ENCODE data around the gene GATB. TPM values are rescaled to one million over a fixed set of nuclear protein-coding genes. Genes with fewer than 3 reads are reported as not detected.

Gene GATB
- polyA plus RNA-seq, 5 donors = 16.4 to 21.2 (median 20.0) TPM

DNA sequence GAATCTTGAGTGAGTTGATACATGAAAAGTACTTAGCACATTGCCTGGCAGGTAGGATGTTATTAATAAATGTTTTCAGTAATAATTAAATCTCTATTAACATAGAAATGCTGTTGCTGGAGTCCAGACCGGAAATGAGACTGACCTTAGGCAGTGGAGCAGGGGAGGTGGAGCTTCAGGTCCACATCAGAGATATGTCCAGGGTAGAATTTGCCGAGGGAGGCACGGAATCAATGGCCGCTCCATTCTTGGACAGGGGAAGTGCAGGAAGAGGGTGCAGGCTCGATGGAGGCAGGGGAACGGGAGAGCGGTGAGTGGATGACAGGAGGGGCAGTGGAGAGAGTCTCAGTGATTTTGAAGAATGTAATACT, 107.3 kb downstream of the GATB start:
- DNase-seq = no peak

DNA sequence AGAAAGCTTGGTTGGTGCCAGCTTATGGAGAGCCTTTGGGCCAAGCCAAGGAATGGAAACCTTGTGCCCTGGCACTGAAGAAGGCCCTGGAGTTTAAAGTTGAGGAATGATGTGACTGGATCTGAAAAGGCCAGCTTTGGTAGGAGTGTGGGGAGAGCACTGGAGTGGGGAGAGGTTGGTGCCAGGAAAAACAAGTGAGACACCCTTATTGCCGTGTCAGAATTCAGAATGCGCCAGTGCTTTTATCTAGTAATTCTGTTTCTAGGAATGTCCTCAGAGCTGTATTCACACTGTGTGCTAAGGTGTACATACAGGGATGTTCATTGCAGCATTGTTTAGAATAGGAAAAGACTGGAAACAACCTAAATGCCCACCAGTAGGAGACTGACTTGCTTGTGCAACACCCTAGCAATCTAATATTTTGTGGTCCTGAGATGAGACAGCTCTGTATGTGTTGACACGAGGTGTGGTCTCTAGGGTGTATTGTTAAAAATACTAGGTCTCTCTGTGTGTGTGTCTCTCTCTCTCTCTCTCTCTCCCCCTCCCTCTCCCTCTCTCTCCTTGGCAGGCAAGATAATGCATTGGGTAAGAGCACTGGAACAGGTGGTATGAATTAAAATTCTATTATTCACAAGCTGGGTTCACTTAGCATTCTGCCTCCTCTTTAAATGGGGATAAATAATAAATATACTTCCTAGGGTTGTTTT, 107.8 kb downstream of the GATB start:
- DNase-seq = no peak

DNA sequence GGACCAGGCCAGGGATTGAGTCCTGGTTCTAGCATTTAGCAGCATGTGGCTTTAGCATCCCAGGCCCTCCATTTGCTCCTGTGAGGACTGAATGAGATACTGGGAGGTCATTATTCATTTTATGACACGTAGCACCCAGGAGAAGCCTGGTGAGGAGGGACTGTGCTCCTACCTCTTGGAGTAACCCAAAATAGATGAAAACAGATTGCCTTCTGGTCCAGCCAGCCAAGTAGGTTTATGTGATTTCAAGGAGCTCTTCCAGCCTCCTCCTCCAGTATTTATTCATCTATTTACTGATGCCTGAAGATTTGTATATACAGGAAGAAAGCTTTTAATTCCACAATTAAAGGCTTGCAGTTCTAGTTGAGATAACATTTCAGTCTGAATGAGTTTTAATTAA, 109.3 kb downstream of the GATB start:
- DNase-seq = no peak

DNA sequence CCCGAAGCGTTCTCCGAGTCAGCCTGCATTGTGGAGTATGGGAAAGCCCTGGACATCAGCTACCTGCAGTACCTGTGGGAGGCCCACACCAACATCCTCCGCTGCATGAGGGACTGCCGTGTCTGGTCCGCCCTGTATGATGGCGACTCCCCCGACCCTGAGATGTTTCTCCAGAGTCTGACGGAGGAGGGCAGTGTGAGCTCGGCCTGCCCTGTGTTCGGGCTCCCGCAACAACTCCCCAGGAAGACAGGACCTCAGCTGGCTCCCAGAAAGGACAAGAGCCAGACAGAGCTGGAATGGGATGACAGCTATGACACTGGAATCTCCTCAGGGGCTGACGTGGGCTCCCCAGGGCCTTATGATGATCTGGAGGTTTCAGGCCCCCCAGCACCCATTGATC, 111.3 kb downstream of the GATB start:
- no peak for DNase-seq

DNA sequence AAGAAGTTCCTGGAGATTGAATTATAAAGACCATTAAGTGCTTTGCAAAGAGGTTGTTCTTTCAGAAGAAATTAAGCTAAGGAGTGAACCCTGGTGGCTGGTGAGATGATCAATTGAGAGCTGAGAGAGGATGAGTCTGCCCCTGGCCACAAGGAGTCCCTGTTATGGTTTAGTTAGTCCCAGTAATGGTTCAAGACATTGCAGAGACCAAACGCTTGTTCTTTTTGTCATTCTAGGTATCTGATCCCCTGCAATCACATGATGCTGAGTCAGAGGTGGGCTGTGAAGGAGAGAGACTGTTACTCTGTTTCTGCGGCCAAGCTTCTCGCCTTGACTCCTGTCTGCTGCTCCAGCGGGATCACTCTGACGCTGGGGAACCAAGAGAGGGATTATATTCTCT, 114.5 kb downstream of the GATB start:
- DNase-seq = no peak

DNA sequence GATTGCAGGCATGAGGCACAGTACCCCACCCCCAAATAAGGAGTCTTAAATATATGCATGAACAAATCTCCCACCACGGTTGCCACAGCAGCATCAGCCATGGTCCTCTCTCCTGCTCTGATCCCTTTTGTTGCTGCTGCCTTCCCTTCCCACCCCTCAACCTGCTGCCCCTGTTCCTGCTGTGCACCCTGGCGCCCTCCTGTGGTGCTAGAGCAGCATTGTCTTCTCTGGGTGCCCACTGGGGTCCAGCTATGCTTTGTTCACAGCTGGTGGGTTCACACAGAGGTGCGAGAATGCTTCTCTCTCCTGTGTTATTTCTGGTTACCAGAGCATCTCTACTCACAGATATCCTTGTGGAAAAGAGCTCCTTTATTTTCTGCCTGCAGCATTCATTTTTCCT, 116.2 kb downstream of the GATB start:
- no peak for DNase-seq

DNA sequence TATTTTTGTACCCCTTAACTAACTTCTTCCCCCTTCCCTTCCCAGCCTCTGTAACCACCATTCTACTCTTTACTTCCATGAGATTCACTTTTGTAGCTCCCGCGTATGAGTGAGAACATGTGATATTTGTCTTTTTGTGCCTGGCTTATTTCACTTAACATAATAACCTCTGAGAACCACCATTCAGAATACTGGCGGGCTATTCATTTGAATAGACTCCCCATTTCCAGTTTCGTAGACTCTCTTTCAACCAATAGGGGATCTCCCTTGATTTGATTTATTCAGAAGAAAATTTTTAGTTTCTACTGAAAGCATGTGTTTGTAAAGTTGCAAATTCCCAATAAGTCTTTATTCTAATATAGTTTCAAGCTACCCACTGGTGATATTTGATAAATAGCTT, 117.2 kb downstream of the GATB start:
- no peak for DNase-seq

DNA sequence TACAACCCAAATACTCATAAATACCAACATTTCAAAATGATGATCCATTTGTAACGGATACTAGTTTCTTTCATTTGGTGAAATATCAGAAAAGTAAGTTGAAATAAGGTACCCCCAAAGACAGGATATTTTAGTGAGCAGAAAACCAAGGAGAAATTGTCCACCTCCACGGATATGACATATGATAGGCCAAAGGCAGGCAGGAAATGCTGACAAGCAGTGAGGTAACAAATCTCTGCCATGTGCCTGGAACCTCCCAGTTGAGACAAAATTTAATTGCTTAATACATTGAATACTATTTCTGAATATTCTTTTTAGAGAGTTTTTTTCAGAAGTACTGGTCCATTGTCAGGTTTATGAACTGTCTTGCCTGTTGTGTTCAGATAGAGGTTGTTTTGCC, 118.8 kb downstream of the GATB start:
- no peak for DNase-seq

DNA sequence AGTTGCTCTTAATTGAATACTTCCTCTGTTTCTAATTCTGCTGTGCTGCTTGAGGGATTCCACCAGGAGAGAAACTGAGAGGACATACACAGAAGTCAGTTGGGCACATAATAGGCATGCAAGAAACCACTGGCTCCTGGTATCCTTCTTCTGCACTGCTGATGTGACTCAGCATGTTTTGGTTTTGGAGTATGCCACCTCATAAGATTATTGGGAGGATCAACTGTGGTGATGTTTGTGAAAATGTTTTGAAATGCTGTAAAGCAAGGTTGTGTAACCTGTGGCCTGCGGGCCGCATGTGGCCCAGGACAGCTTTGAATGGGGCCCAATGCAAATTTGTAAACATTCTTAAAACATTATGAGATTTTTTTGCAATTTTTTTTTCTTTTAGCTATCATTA, 119.6 kb downstream of the GATB start:
- no peak for DNase-seq

DNA sequence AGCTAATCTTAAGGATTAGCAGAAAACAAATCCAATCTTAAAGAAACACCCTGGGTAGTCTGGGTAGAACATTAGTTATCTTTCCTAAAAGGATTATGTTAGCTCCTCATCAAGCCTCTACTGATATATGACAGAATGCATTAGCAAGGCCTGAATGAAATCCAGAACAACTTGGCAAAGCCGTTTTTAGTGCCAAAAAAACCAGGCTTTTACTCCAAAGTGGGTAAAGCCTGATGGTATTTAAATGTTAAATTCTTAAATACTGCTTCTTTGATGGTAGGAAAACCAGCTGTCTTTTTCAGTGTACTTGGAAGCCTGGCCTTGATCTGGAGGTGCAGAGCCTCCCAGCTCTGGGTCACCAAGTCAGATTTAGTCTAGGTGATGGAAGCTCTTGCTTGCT, 120.4 kb downstream of the GATB start:
- DNase-seq = no peak

DNA sequence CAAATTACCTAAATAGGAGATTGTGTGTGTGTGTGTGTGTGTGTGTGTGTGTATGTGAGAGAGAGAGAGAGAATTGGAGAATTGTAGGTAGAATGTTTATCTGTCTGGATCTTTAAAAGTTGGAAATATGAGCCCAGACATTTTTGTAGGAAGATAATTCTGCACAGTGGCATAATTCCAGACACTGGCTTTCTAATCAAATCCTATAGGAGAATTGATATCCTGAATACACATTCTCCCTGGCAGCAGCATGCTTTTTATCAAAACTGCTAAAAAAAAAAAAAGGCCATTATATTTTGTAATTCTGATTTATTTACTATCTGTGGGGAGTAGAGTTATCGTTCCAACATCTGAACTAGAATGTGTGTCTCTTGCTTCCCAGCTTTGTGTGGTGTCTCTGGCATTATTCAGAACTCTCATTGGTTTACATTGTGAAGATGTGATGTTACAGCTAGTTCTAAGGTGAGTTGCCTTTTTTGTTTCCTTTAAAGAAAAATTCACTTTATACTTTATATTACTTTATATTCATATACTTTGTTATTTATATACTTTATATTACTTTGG, 122.4 kb downstream of the GATB start:
- no peak for DNase-seq

DNA sequence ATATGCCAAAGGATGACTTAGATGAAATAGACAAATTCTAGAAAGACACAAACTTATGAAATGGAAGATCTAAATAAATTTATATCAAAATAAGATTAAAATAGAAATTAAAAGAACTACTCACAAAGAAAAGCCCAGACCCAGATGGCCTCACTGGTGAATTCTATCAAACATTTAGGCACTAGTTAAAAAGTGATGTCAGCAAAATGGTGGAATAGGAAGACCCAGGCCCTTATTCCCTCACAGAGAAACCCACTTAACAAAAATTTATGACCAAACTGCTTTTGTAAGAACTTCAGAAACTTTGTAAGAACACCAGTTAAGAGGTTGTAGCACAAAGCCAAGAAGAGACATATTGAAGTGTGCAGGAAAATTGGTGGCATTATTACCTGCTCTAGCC, 129.5 kb downstream of the GATB start:
- DNase-seq = no peak

DNA sequence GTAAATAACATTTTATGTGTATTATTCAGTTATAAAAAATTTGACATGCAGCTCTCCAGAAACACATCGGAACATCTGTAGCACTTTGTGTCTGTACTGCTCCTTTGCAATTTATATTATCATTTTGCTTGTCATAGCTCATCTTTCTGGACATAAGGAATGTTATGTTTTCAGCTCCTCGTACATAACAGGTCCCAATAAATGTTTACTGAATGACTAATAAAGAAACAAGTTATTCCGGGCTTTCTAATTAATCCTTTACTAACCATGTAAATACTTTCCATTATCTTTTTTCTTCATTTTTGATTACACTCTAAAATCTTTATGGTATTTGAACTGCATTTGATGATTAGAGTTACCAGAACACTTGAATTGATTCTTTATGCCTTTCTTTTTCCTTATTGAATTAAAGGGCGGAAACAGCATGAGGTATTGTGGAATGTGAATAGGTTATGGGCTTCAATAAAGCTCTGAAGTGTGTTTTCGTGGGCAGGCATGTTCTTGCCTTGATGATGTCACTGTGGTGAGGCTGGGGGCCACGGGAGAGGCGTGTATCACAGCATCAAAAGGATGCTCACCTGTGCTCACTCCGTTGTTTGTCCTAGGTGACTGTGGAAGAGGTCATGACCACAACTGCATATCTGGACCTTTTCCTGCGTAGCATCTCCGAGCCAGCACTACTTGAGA, 131.6 kb downstream of the GATB start:
- DNase-seq = no peak

DNA sequence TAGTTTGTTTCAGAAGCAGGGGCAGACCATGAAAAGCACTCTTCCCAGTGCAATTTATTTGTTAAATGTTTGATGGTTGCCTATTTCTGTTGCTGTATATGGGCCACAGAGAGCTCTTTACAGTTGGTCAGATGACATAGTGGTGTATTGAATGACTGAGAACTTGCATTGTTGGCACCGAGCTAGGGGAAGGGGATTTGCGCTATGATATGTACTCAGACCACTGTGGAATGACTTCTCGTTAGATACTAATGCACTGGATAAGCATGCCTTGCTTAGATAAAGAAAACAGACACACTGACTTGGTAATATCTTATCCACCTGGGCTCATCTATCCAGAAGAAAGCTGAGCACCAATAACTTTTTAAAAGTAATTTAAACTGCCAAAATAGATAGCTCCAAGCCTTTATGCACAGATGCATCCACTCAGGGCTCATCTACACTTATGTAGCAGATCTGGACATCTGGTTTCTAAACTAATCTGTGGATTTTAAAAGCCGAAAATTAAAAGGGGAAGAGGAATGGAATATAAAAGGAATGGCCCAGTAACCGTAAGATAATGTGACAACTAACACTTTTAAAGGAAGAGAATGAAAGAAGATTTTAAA, 132.7 kb downstream of the GATB start:
- DNase-seq = no peak

DNA sequence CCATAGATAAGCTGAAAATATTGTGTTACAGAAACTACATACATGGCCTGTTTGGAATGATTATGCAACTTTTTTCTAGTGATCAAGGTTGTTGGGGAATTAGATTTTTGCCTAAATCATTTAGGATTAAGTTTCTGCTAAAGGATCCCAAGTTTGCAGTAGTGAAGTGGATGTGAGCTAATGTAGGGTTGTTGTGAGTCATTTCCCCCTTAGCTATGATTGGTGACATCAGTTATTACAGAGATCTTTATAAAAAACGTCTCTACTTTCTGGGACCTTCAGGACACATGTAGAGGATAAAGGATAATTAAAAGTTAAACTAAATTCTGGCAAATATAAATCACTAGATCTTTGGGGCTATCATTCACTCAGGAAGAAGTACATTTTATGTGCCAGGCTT, 133.3 kb downstream of the GATB start:
- no peak for DNase-seq

DNA sequence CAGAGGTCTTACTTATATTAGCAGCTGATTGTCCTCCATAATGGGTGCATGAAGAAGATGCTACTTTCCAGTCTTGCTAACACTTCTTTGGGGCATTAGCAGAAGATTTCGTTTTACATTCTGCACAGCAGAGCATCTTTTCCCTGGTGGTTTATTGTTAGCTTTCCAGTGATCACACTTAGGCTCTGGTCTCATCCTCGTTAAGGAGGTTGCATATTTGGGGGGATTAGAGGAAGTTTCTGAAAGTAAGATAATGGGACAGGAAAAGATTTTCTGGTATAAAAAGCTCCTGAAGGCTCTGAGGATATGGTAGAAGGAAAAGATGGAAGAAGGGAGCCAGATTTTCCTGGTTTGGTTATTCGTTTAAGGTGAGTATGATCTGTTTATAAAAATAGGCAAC, 134.1 kb downstream of the GATB start:
- no peak for DNase-seq

DNA sequence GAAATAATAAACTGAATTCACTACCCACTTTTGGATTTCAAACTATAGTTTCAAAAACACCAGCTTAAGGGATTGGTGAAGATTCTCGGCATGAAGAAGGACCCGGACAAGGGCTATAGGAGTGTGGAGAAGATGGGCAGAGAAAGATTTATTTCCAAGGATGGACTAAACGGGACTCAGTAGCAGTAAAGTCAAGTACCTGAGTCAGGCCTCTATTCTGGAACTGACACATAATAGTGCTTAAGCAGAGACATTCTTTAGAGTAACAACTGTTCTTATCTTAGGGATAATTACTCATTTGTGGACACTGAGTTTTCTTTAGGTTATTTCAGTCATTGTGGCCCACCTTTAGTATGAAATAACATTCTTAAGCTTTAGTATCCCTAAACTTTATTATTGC, 134.6 kb downstream of the GATB start:
- no peak for DNase-seq

DNA sequence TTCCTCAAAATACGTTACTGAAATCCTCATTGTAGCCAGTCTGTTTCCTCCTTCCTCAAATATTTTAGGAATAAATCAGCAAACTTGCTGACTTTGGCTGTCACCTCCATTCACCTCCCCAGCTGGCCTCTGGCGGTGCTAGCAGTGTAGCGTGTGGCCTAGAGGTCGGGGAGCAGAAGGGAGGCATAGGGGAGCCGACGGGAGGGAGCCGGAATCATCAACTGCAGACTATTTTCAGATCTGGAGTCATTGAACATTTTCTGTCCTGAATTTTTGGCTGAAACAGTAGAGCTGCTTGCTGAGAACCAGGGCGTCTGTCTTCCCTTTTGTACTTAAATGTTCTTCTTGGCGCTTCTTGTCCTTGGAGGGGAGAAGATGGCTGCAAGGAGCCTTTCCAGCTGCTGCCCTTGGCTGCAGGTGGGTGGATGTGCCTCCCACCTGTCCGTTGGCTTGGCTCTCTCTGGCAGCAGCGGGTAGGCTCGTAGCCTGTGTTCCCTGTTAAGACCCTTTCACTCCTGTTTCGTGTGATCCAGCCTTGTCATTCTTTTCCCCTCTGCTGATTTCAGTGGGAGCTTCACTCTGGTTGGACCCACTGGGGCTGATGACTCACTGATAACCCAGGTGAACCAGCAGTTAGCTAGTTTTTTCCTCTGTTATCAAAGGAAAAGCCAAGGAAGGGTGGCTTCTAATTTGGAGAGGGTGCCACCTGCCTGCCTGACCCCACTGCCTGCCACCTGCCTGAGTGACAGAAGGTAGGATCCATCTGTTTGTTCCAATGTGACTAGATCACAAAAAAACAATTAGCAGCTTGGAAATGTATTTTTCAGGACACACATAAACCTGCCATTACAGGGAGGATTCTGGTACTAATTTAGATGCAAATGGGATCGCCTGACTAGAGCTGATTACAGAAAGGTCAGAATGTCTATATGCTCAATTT, 135.9 kb downstream of the GATB start:
- no peak for DNase-seq
